ENCODE results near the gene LOXL3.
"Not testable (repeated sequence)": the region's sequence is repeated elsewhere in the genome, so short reads cannot be mapped to it uniquely, and the experiment has no call there.

Gene LOXL3

DNA sequence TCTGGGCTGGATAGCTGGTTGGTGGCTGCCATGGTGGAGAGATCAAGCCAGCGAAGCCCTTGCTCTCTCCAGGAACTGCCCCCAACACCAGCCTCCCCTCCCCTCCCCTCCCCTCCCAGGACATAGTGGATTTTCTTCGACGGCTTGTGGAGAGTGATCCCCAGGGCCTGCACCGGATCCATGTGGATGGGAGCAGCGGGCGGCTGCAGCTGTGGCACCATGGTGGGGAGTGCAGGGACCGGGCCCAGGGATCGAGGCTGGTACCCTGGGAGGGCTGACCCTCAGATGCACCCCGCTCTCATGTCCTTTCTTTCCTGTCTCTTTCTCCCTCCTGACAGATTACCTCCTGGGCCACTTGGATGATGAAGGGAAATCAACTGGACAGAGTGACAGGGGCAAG lies 63.8 kb downstream of the LOXL3 start:
- DNase-seq, result no peak

GRCh38 chr2:74488643-74489481 lies 64.9 kb downstream of the LOXL3 start:
- DNase-seq, result no peak

DNA sequence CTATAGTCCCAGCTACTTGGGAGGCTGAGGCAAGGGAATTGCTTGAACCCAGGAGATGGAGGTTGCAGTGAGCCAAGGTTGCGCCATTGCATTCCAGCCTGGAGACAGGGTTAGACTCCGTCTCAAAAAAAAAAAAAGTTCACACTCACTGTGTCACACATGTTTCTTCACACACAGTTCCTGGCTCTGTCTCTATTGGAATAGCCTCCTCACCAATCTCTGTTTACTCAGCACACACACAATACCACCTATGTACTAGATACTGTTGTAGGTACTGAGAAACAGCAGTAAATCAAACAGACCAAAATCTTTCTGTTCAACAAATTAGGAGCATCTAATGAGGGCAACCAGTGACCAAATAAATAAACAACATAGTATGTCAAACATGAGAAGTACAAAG lies 67.6 kb downstream of the LOXL3 start:
- no peak for DNase-seq

DNA sequence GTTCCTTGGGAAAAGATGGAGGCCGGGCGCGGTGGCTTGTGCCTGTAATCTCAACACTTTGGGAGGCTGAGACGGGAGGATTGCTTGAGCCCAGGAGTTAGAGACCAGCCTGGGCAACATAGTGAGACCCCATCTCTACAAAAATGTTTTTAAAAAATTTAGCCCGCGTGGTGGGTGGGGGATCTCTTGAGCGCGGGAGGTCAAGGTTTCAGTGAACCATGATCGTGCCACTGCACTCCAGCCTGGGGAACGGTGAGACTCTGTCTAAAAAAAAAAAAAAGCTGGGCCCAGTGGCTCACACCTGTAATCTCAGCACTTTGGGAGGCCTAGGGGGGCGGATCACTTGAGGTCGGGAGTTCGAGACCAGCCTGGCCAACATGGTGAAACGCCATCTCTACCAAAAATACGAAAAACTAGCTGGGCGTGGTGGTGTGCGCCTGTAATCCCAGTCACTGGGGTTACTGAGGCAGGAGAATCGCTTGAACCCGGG lies 70.0 kb downstream of the LOXL3 start:
- DNase-seq, result not testable (repeated sequence)

DNA sequence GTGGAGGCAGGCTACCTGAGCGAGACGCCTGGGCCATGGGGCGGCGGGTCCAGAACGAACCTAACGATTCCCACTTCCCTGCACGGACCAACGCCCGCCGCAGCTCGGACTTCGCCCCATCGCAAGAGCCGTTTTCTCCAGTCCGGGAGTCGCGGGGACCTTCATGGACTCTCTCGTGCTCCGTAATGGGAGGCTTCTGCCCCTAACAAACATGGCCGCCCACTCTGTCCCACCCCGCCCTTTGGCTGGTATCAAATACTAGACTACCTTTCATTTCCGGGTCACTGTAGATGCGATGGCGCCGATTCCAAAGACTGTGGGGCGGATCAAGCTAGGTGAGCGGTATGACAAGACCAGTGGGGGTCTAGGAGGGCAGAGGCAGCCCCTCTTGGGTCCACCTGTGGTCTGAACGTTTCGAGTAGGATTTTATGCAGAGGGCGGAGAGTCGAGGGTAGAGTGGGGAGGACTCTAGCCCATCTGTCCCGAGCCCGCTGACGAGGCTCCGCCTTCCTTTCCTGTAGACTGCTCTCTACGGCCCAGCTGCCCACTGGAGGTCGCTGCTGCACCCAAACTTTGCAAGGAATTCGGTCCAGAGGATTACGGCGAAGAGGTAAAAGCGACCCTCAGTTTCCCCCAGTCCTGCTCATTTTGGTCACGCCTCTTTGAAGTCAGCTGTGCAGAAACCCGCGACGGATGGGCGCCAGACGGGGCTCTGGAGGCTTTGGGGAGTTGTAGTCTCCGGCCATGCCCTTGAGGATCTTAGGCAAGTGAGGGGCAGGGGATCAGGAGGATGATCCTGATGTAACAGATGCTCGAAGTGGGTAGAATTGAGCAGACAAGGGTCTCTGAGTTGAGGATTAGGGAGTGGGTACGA lies 70.7 kb downstream of the LOXL3 start, which contains the start of the genes CCDC142 and TTC31:
CCDC142 (minus strand) TSS at position 198 of the 874 bp plus-strand sequence; CDS start at position 37, 161 bp downstream.
TTC31 (plus strand) TSS at position 281 of the 874 bp plus-strand sequence; CDS start at position 296, 15 bp downstream.
- peak; percentile 92 to 96 for DNase-seq
